Measurements from ENCODE around the gene AMFR. TPM values are rescaled to one million over a fixed set of nuclear protein-coding genes. Genes with fewer than 3 reads are reported as not detected.

AMFR gene
- polyA plus RNA-seq, 1 donor from 2014 or later = 58.7 TPM

DNA sequence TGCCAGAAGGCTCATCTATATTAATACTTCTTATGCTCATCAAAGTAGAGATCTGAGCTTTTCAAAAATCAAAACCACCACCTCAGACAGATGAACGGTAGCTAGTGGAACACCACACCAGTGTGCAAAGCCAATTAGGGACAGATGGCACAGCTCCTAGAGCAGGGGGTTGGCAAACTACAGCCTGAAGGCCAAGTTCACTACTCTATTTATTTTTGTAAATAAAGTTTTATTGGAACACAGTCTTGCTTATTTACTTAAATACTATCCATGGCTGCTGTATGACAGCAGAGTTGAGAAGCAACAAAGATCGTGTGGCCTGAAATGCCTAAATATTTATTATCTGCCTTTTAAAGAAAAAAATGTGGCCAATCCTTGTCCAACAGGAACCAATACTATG lies 56.8 kb downstream of the AMFR start:
- Mint-ChIP-seq H3K4me1 (peaks cover 0 to 5% (median 0%) of the 10 kb centered on the region in 3 donors), H3K27me3 (no peaks in the 10 kb centered on the region), H3K27ac (no peak overlapping the region), H3K9me3 (no peaks in the 10 kb centered on the region), H3K4me3 (no peak overlapping the region), H3K36me3 (peaks cover 3% of the 10 kb centered on the region)

DNA sequence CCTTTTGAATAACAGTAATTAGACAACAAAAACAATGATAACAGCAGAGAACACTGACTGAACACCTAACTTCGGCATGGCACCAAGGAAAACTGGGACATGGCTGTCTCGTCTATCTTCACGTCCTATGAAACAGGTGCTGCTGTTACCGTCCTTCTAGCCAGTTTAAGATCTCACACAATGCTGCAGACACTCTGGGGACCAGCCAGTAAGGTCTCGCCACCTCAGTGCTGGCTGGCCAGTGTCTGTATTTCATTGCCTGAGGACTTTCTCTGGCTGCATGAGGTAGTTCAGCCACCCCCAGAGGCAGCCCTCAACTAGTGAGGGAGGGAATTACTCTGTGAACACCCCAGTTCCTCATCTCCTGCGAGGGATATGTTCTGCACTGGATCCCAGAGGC lies 57.6 kb downstream of the AMFR start:
- H3K27me3 Mint-ChIP-seq = no peaks in the 10 kb centered on the region
- no peaks in the 10 kb centered on the region for H3K36me3 Mint-ChIP-seq
- H3K4me3 Mint-ChIP-seq = no peak overlapping the region
- H3K4me1 Mint-ChIP-seq = peaks cover 0 to 3% (median 0%) of the 10 kb centered on the region in 3 donors
- H3K9me3 Mint-ChIP-seq = no peaks in the 10 kb centered on the region
- H3K27ac Mint-ChIP-seq = no peak overlapping the region

DNA sequence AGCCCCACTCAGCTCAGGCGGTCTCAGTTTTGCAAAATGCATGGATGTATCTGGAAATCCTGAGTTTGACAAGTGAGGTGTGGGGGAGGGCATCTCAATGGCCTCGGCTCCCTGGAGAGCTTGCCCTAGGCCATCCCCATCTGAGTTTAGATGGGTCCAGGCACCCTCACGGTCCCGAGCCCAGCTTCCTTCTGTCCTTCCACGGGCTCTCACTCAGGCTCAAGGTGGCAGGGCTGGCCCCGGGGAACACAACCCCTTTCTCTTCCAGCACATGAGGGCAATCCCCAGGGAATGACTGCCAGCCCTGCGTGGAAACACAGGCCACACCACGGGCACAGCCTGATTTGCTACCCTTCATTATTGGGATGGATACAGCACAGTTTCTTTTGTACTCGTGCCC lies 58.4 kb downstream of the AMFR start:
- no peaks in the 10 kb centered on the region for H3K36me3 Mint-ChIP-seq
- no peaks in the 10 kb centered on the region for H3K9me3 Mint-ChIP-seq
- no peaks in the 10 kb centered on the region for H3K27me3 Mint-ChIP-seq
- no peaks in the 10 kb centered on the region for H3K4me1 Mint-ChIP-seq
- no peak overlapping the region for H3K4me3 Mint-ChIP-seq
- H3K27ac Mint-ChIP-seq = peak overlapping the region in 1 of 3 donors; percentile 78

DNA sequence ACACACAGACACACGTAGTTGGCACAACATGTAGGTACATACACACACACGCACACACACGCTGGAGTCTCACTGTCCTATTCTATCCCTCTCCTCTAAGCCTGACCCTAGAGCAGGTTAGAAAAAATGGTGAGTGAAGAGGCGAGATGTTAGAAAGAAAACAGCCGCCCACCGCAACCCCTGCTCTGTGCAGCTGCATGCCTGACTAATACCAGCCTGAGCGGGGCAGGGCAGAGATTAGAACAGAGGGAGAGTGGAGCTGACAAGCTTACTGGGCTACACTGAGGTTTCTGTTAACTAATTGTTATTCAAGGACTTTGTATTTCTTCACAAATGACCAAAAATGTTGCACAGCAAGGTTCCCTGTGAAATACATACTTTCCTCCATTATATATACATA lies 59.8 kb downstream of the AMFR start:
- Mint-ChIP-seq H3K9me3 (no peaks in the 10 kb centered on the region), H3K36me3 (no peaks in the 10 kb centered on the region), H3K4me1 (no peaks in the 10 kb centered on the region), H3K27me3 (no peaks in the 10 kb centered on the region), H3K27ac (no peak overlapping the region), H3K4me3 (no peak overlapping the region)

DNA sequence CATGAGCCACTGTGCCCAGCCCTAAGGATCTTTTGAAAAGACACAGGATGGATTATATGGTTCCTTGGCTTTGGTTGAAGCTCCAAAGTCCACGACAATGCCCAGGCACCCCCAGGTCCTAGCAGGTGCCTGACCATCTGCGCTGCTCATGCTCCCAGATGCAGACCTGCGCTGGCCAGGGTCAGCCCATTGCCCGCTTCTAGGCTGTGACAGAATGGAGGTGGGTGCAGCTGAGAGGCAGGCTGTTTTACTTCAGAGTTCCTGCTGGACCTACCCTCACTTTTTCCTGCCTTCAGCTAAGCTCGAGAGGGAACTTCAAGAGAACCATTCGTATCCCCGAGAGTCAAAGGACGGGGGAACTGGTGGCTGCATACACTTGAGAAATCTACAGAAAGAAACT lies 60.5 kb downstream of the AMFR start:
- Mint-ChIP-seq H3K27me3 (no peaks in the 10 kb centered on the region), H3K9me3 (no peaks in the 10 kb centered on the region), H3K36me3 (peaks cover 3% of the 10 kb centered on the region), H3K4me1 (no peaks in the 10 kb centered on the region), H3K4me3 (no peak overlapping the region), H3K27ac (no peak overlapping the region)

DNA sequence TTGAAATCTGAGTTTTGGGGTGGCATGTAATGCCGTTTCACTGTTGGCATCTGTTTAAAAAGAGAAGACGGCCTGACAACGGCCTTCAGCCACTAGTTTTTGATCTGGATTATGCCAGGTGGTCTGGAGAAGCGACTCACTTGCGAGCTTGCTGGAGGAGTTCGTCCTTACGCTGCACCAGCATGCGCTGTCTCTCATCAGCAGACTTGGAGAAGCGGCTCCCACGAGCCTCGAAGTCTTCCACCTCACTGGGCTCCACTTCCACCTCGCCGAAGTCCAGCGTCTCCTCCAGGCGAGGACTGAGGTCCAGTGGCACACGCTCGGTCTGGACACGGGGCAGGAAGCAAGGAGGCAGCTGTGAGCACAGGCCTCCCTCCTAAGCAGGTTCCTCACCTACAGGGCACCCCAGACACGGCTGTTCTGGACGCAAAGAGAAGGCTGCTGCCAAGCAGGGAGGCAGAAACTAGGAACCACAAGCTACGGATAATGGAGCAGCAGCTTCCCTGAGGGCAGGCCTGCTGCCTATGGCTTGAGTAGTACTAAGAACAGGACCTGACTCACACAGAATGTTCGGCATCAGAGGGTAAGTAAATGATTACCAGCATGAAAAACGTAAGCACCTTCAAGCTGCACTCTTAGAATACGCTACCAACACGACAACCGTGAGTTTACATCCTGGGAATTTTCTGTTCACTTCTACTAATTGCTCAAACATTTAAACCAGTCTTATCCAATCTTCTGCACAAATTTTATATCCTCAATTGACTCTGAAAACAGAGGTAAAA lies 61.4 kb downstream of the AMFR start:
- Mint-ChIP-seq H3K36me3 (peaks cover 4% of the 10 kb centered on the region), H3K4me1 (no peaks in the 10 kb centered on the region), H3K4me3 (peak overlapping the region in 1 of 4 donors; percentile 12), H3K27ac (peak overlapping the region in 1 of 3 donors; percentile 53), H3K9me3 (no peaks in the 10 kb centered on the region), H3K27me3 (no peaks in the 10 kb centered on the region)

DNA sequence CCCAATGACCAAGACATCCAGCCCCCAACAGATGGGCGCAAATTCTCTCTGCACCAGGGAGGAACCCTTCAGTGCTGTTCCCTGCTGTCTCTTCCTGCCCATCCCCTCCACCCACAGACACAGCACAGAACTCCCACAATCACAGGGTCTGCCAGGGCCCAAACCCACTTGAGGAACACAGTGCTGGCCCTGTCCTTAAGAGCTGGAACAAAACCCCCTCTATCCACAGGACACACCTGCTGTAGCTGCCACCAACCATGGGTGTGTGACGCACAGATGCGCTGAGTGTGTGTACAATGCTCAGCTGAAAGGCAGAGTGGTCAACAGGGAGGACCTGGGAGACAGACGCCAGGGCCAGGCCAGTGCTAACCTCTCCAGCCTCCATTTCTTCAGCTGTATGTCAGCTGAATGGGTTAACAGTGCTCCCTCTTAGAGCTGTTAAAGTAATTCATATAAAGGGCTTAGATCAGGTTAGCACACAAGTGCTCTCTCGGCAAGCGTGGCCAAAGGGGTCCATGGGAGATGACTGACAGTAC lies 62.1 kb downstream of the AMFR start:
- H3K9me3 Mint-ChIP-seq = no peaks in the 10 kb centered on the region
- H3K4me1 Mint-ChIP-seq = peaks cover 0 to 3% (median 0%) of the 10 kb centered on the region in 3 donors
- peak overlapping the region in 1 of 4 donors; percentile 12 for H3K4me3 Mint-ChIP-seq
- H3K27me3 Mint-ChIP-seq = no peaks in the 10 kb centered on the region
- H3K27ac Mint-ChIP-seq = no peak overlapping the region
- H3K36me3 Mint-ChIP-seq = peaks cover 4% of the 10 kb centered on the region

DNA sequence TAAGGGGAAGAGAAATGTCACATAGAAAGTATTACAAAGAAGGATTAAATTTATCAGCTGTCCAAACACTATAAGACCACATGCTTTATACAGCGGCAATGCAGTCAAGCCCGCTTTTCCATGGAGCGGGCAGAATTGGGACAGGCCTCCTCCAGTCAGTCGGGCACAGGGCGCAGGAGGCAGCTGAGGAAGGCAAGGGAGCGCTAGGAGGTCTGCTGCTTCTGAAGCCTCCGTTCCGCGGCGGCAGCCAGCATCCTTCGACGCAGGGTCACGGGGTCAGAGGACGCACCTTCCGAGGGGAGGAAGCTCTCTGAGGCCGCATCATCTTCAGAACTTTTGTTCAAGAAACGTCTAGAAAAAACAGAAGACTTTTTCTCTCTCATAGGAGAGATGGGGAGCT lies 62.6 kb downstream of the AMFR start:
- Mint-ChIP-seq H3K9me3 (no peaks in the 10 kb centered on the region), H3K4me3 (no peak overlapping the region), H3K4me1 (peaks cover 0 to 9% (median 3%) of the 10 kb centered on the region in 3 donors), H3K27ac (no peak overlapping the region), H3K36me3 (peaks cover 4% of the 10 kb centered on the region), H3K27me3 (no peaks in the 10 kb centered on the region)

DNA sequence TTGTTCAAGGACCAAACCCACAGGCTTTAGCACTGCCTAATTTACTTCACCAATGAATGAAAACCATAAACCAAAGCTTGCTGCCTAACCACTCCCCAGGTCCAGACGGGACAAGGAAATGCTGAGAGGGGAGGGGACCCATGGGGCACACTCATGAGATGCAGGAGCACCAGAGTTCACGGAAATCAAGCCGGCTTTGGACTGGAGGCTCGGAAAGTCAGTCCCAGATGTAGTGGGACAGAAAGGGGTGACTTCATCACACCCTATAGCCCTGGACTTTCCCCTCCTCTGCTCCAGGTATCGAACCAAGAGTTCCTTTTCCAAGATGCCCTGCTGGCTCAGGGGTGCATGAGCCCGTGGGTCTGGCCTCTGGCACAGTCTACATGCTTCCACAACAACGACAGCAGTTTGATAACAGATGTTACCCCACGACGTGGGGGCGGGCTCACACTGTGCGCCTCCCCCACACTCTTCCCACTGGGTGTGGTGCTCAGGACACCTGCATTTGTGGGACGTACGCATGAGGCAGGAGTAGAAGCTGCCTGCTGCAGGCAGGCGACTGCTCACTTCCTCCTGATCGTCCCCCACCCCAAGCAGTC lies 63.2 kb downstream of the AMFR start:
- H3K27me3 Mint-ChIP-seq = no peaks in the 10 kb centered on the region
- no peak overlapping the region for H3K27ac Mint-ChIP-seq
- peaks cover 4% of the 10 kb centered on the region for H3K36me3 Mint-ChIP-seq
- H3K9me3 Mint-ChIP-seq = no peaks in the 10 kb centered on the region
- H3K4me1 Mint-ChIP-seq = peaks cover 2 to 14% (median 8%) of the 10 kb centered on the region in 3 donors
- H3K4me3 Mint-ChIP-seq = no peak overlapping the region

DNA sequence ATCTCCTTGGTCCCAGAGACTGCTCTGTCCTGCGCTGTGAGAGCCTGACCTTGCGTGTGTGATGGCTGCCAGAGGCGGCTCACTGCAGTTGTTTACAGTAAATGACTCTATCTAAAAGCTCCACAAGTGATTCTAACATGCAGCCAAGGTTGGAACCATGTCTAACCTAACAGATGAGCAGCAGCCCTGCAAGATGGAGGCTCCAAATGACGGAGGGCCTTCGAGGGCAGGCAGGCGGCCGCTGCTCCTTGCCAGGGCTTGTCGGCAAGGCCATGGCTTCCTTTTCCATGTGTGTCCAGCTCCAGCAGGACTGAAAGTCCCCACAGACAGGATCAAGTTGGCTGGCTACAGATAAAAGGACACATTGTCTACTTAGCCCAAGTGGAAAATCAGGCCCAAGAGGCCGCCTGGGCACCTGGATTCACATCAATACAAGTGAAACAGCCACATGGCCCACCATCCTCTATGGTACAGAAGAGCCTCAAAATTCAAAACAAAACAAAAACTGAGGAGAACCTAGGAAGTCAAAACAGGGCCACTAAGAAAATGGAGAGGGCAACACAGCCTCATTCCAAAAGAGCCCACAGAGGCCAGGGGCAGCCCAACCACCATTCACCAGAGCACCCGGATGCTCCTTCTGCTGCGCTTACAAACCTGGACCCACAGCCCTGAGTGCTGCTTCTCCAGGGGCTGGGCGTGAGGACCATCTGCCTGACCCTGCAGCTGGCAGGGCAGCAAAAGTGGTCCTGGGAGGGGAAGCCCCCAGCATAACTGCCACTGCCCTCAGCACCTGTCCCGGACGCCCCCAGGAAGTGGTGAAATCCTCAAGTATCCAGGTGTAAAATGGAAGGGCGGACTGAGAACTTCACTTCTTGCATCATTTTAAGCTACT lies 65.0 kb downstream of the AMFR start:
- H3K9me3 Mint-ChIP-seq = no peaks in the 10 kb centered on the region
- H3K4me1 Mint-ChIP-seq = peaks cover 12 to 27% (median 16%) of the 10 kb centered on the region in 3 donors
- H3K27me3 Mint-ChIP-seq = no peaks in the 10 kb centered on the region
- peaks cover 4% of the 10 kb centered on the region for H3K36me3 Mint-ChIP-seq
- H3K4me3 Mint-ChIP-seq = no peak overlapping the region
- H3K27ac Mint-ChIP-seq = peak overlapping the region in 1 of 3 donors; percentile 39

DNA sequence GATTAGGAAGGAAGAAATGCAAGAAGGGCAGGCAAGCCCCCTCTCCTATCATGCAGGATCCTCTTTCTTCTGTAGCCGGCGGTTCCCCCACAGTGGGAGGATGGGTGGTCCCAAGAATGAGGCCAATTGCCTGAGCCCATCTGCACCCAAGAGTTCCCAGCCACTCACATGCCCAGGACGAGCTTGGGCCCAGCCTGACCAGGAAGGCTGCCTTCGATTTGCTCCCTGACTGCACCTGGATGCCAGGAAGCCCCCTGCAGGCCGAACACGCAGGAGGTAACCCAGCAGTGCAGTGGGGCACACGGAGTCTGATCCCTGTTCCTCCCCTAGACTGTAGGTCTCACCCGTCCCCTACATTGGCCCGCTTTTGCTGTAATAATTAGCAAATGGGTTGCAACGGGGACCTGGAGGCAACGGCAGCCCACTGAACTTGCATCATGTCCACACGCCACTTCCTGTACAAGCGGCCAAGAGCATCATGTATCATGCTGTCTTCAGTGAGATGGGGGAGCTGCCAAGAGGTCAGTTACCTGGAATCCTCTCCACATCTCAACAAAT lies 67.5 kb downstream of the AMFR start:
- Mint-ChIP-seq H3K4me3 (peak overlapping the region in 3 of 4 donors; percentile 73 to 96 (median 76)), H3K4me1 (peaks cover 12 to 27% (median 16%) of the 10 kb centered on the region in 3 donors), H3K27me3 (no peaks in the 10 kb centered on the region), H3K36me3 (peaks cover 4% of the 10 kb centered on the region), H3K9me3 (no peaks in the 10 kb centered on the region), H3K27ac (peak overlapping the region in 2 of 3 donors; percentile 35 to 77)

DNA sequence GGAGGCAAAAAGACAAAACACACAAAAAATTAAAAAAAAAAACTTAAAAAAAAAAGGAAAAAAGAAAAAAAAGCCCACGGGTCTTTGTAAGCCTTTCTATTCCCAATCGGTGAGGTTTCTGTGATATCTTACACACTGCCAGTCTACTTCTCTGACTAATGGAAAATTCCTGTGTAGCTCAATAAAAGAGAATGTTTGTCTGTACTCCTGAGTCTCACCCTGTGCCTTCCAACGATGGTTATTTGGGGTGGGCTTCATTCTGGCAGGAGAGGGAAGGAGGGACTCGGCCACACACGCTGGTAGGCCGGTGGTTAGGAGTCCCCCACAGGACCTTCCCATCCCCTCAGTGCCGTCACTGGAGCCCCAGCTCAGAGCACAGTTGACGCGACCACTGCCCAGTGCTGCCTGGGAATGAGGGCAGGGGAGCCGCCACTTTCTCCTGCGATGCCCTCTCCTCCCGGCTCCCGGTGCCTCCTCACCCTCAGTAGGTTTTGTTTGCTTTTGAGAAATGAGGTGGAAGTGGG lies 68.0 kb downstream of the AMFR start:
- Mint-ChIP-seq H3K36me3 (peaks cover 4% of the 10 kb centered on the region), H3K4me3 (peak overlapping the region; percentile 73 to 96 (median 84)), H3K27me3 (no peaks in the 10 kb centered on the region), H3K4me1 (peaks cover 12 to 27% (median 16%) of the 10 kb centered on the region in 3 donors), H3K27ac (peak overlapping the region in 2 of 3 donors; percentile 41 to 77), H3K9me3 (no peaks in the 10 kb centered on the region)

DNA sequence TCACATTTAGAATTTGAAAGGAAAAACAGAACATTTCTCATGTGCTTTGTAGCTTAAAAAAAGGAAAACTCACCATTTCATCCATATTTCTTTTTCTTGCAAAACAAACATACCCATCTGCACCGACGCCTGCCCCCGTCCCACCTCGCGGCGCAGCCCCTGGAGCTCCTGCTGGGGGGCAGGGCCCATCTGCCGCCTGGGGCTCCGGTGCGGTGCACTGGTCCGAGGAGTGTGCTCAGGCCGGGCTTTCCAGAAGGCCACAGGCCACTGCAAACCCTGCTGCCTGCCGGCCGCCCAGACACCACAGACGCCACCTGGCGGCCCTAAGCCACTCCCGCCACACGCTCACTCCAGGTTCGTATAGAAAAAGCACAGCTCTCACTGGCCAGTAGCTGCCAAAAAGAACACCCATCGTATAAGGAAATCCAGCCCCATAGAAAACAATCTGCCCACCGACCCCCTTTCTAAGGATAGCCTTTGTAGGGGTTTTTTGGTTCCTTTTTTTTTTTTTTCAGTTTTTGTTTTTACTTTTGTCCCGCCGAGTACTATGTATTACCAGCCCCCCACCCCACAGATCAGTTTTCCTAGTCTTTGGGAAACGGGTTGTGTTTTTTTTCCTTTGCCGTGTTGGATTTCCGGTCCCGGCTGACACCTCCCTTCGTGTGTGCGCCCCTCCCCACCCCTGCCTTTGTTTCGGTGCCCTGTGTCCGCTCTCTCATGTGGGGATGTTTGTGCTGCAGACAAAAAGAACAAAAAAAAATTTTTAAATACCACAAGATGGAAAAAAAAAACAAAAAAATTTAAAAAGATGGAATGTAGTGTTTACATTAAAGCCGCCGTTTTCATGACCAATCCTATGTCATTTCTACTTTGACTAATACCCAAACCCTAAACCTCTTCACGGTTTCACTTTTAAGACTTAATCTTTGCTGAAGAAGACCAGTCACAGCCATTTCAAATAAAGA lies 68.8 kb downstream of the AMFR start:
- Mint-ChIP-seq H3K4me1 (peaks cover 12 to 27% (median 16%) of the 10 kb centered on the region in 3 donors), H3K9me3 (no peaks in the 10 kb centered on the region), H3K27me3 (no peaks in the 10 kb centered on the region), H3K4me3 (peak overlapping the region; percentile 73 to 96 (median 84)), H3K27ac (peak overlapping the region; percentile 41 to 85 (median 75)), H3K36me3 (peaks cover 4% of the 10 kb centered on the region)
